Ovary (tissue), 9 donors: ENCODE results near the gene MAOB. TPM values are rescaled to one million over a fixed set of nuclear protein-coding genes. Genes with fewer than 3 reads are reported as not detected.

Experiments used
- DNase-seq, 5 donors: peaks; one replicate each; pipeline ENCODE4 v3.0.0-alpha.2; 2019 to 2020
- H3K27ac ChIP-seq, 2 donors: fragments of 200-600 bp; one replicate each; pipeline versions ENCODE4 v1.5.1 to v1.8.0; 2019 to 2022
- H3K27me3 ChIP-seq: fragments of 200-600 bp; one replicate; pipeline ENCODE4 v1.8.0; 2022
- H3K36me3 ChIP-seq: fragments of 200-600 bp; sonication (generic); one replicate; pipeline ENCODE4 v1.5.1; 2019
- H3K4me1 ChIP-seq: one replicate; pipeline ENCODE4 v1.8.1; 2013; ENCODE audit warnings: mild to moderate bottlenecking, moderate library complexity; ENCODE audit not compliant: insufficient read depth
- H3K4me3 ChIP-seq: fragments of 200-600 bp; sonication (generic); one replicate; pipeline ENCODE4 v1.5.1; 2017
- H3K9me3 ChIP-seq, 2 donors: fragments of 200-600 bp in 1 of 2; sonication (generic) in 1 of 2; one replicate each; pipeline versions ENCODE4 v1.5.1 to v1.8.1; 2013 to 2019; ENCODE audit warnings: mild to moderate bottlenecking in 1 of 2, moderate library complexity in 1 of 2
- EP300 ChIP-seq: sonication (generic); formaldehyde crosslinking; IDR thresholded peaks from one replicate; pipeline ENCODE4 v1.6.1; 2017; ENCODE audit warnings: antibody characterized with exemption
- POLR2A ChIP-seq: fragments of 450-650 bp; IDR thresholded peaks from one replicate; pipeline ENCODE4 v1.6.1; 2017; ENCODE audit warnings: antibody characterized with exemption, mild to moderate bottlenecking, moderate library complexity
- WGBS, 3 donors: extraction: QIAGEN DNeasy Blood & Tissue Kit in 1 of 3; methylation state at CpG; one replicate each; pipeline versions ENCODE4 v1.1.5 to v1.1.7; 2013 to 2017; 5-methylcytosine and 5-hydroxymethylcytosine counted together
- intact Hi-C, 4 donors: fragments of 100-400 bp; cut with DNase I; formaldehyde crosslinking; loops; one replicate each; pipeline versions ENCODE4 v1.11.0 to v1.15.1; 2022 to 2023
- polyA plus RNA-seq, 2 donors: library from polyadenylated mRNA; stranded (reverse); fragments of 200-250 nt in 1 of 2; fragments of 350-450 nt in 1 of 2; fragmentation: Illumina TruSeq in 1 of 2; extraction: RNeasy Lipid Tissue Mini Kit (QIAGEN cat#74804) in 1 of 2; gene quantifications; one replicate each; pipeline ENCODE4 v1.2.3, GENCODE V29; 2013 to 2014
- total RNA-seq, 7 donors: library from RNA; depleted of rRNA in 2 of 7; stranded (reverse); fragments of >200 nt in 2 of 7; fragmentation: NEBNext Ultra II Directional in 3 of 7; extraction: Animal tissue kit (Norgen Biotek cat#: 25700) in 3 of 7; gene quantifications; one replicate each; pipeline versions ENCODE4 v1.1.0 to v1.2.4, GENCODE V29; 2016 to 2023
- TF ChIP-seq, protein P1 (sequence below), 3 donors: fragments of 450-650 bp in 2 of 3; fragments of 200-600 bp in 1 of 3; IDR thresholded peaks; one replicate each; pipeline versions ENCODE4 v1.5.1 to v1.8.0; 2016 to 2022; ENCODE audit warnings: antibody characterized with exemption in 3 of 3, mild to moderate bottlenecking in 1 of 3
- donor health status: DM: no; HTN: no; CAD: no; lungs with moderate emphysema.
- donor health status: DM: no; HTN: no; CAD: no.
- donor health status: Bipolar disorder and iron deficiency.
- donor health status: DM: yes; HTN: yes; CAD: no.
- donor health status: DM: no; HTN: no; CAD: no.
- donor health status: DM: yes; HTN: yes; CAD: no.

Gene MAOB
- total and polyA plus RNA-seq, 9 donors = 57.2 to 322 (median 180) TPM

DNA sequence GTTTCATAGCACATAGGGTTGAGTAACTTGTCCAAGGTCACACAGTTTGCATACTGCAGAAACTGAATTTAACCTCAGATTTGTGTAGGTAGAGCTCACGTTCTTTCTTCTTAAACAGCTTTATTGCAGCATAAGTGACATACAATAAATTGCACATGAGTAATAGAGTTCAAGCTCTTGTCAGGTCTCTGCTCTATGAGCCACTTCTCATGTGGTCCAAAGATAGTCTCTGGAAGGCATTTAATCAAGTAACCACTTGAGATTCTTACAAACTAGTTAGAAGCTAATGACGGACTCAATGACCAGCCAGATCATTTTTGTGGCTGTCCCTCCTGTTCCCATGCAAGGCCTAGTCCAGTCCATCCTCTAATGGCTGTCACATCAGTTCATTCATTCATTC, 68.9 kb downstream of the MAOB start:
- no peak for TF ChIP-seq EP300
- TF ChIP-seq POLR2A = no peak
- TF ChIP-seq, protein P1, sequence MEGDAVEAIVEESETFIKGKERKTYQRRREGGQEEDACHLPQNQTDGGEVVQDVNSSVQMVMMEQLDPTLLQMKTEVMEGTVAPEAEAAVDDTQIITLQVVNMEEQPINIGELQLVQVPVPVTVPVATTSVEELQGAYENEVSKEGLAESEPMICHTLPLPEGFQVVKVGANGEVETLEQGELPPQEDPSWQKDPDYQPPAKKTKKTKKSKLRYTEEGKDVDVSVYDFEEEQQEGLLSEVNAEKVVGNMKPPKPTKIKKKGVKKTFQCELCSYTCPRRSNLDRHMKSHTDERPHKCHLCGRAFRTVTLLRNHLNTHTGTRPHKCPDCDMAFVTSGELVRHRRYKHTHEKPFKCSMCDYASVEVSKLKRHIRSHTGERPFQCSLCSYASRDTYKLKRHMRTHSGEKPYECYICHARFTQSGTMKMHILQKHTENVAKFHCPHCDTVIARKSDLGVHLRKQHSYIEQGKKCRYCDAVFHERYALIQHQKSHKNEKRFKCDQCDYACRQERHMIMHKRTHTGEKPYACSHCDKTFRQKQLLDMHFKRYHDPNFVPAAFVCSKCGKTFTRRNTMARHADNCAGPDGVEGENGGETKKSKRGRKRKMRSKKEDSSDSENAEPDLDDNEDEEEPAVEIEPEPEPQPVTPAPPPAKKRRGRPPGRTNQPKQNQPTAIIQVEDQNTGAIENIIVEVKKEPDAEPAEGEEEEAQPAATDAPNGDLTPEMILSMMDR (IDR thresholded peaks at IDR 0.05) = no peak
- intact Hi-C loops = no loop called here
- 49 to 67% (median 60%) methylated on average over 2 of the region's 2 CpGs for WGBS, 3 donors
- peaks cover 2% of the 10 kb centered on the region for H3K4me1 ChIP-seq
- H3K36me3 ChIP-seq = no peaks in the 10 kb centered on the region
- no peak overlapping the region for H3K4me3 ChIP-seq
- DNase-seq = no peak
- no peaks in the 10 kb centered on the region for H3K9me3 ChIP-seq
- no peak overlapping the region for H3K27ac ChIP-seq
- no peaks in the 10 kb centered on the region for H3K27me3 ChIP-seq

DNA sequence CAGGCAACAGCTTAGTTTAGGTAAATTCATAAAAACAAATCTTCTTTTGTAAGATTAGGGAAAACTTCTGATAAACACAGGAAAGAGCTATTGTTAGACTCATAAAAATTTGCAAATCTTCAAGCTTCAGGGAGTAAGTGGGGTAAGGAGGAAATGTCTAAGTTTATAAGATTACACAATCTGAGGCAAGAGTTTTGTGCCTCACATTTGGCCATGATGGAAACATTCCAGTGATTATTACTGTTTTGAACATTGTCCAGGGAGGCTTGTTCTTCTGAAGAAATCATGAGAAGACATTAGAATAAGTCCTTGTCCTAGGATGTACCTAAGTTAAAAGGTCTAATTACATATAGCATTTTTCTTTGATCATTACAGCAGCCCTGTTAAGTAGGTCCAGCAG, 72.8 kb downstream of the MAOB start:
- Histone ChIP-seq H3K4me3 (no peak overlapping the region), H3K27me3 (no peaks in the 10 kb centered on the region), H3K36me3 (no peaks in the 10 kb centered on the region), H3K4me1 (no peaks in the 10 kb centered on the region), H3K9me3 (no peaks in the 10 kb centered on the region), H3K27ac (no peak overlapping the region)
- DNase-seq = peak in 1 of 5 donors; percentile 36
- TF ChIP-seq, protein P1 (IDR thresholded peaks at IDR 0.05) = no peak
- no peak for TF ChIP-seq EP300
- TF ChIP-seq POLR2A = no peak
- intact Hi-C loops = no loop called here

DNA sequence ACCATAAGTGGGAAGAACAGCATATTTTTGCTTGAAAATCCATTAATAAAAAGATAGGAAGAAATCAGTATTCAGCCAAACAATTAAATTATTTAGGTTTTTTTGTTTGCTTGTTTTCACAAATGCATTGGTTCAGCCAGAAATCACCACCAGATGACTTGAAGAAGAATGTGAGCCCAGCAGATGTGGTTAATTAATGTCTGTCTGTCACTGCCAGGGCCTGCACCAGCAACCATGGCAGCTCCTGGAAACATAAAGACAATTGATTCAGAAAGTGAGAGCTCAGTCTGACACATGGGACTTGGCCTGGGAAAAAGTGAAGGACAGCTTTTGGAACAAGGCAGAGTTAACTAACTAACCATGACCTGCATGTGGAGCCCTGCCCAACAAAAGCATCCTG, 74.0 kb downstream of the MAOB start:
- Histone ChIP-seq H3K36me3 (no peaks in the 10 kb centered on the region), H3K27me3 (no peaks in the 10 kb centered on the region), H3K4me1 (no peaks in the 10 kb centered on the region), H3K27ac (no peak overlapping the region), H3K9me3 (no peaks in the 10 kb centered on the region), H3K4me3 (no peak overlapping the region)
- no peak for DNase-seq
- intact Hi-C loops = no loop called here
- TF ChIP-seq POLR2A (no peak), EP300 (no peak)
- TF ChIP-seq, protein P1 (IDR thresholded peaks at IDR 0.05) = no peak

DNA sequence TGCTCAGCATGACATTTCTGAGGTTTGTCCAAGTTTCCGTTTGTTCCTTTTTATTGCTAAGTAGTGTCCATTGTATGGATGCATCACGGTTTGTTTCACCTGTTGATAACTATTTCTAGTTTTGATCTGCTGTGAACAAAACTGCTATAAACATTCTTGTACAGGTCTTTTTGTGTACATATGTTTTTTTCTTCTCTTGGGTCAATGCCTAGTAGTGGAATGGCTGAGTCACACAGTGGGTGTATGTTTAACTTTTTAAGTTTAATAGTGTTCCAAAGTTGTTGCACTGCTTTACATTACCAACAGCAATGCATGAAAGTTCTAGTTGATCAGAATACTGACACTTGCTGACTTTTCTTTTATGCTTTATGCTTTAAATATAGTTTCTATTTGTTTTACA, 76.7 kb downstream of the MAOB start:
- H3K27me3 ChIP-seq = no peaks in the 10 kb centered on the region
- no peak for TF ChIP-seq POLR2A
- TF ChIP-seq, protein P1 (IDR thresholded peaks at IDR 0.05) = no peak
- no peak for TF ChIP-seq EP300

DNA sequence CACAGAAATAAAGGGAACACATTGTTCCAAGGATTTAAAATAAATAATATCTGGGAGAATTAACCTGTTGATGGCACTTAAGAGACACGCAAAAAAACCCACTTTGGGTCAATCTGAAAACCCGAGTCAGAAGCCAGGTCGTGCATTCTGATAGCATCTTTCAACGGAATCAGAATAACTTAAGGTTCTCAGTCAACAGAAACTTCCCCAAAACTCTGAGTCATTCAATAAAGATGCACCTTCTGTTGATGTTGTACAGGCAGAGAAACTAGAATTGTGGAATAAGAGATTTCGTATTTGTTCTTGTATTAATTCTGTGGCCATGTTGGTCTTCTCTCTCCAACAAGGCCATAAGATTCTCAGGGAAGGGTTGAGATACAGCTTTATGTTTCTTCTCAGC, 78.2 kb downstream of the MAOB start:
- Histone ChIP-seq H3K4me3 (no peak overlapping the region), H3K27ac (no peak overlapping the region), H3K36me3 (no peaks in the 10 kb centered on the region), H3K9me3 (no peaks in the 10 kb centered on the region), H3K4me1 (no peaks in the 10 kb centered on the region), H3K27me3 (no peaks in the 10 kb centered on the region)
- WGBS, 3 donors = 59 to 75% (median 61%) methylated on average over 5 of the region's 5 CpGs
- no peak for DNase-seq
- TF ChIP-seq, protein P1 (IDR thresholded peaks at IDR 0.05) = no peak
- no peak for TF ChIP-seq EP300
- intact Hi-C loops = no loop called here

More for the DNA sequence above, 76.7 kb downstream of the MAOB start:
- 73 to 77% (median 76%) methylated on average over 2 of the region's 2 CpGs for WGBS, 3 donors
- Histone ChIP-seq H3K9me3 (no peaks in the 10 kb centered on the region), H3K27ac (no peak overlapping the region), H3K36me3 (no peaks in the 10 kb centered on the region), H3K4me3 (no peak overlapping the region), H3K4me1 (no peaks in the 10 kb centered on the region)
- intact Hi-C loops = no loop called here
- no peak for DNase-seq
